DLD1 (cell line): ENCODE measurements around the gene ZSWIM1.
"Not testable (repeated sequence)": the region's sequence is repeated elsewhere in the genome, so short reads cannot be mapped to it uniquely, and the experiment has no call there.

Source experiments
- in situ Hi-C: cut with HindIII; loops from 2 replicates; pipeline ENCODE4 v1.10.0; 2017; ENCODE audit warnings: low sequenced_read_pairs

ZSWIM1 gene

DNA sequence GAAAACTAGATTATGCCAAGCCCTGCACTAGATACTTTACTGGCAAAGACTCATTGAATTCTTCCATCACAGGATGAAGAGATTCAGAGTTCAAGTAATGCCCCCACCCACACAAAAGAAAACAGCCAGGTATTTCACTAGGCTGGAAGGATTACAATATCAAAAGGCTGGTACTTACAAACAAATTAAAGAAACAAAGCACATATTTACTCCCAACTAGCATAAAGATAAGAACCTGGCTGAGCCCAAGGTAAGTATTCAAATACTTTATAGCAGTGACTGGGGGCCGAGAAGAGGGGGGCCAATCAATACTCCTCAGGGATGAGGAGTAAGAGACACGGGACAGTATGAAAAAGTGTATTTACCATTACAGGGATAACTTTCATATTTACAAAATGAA is 27.5 kb upstream of the ZSWIM1 start:
- in situ Hi-C loops: no loop called here

DNA sequence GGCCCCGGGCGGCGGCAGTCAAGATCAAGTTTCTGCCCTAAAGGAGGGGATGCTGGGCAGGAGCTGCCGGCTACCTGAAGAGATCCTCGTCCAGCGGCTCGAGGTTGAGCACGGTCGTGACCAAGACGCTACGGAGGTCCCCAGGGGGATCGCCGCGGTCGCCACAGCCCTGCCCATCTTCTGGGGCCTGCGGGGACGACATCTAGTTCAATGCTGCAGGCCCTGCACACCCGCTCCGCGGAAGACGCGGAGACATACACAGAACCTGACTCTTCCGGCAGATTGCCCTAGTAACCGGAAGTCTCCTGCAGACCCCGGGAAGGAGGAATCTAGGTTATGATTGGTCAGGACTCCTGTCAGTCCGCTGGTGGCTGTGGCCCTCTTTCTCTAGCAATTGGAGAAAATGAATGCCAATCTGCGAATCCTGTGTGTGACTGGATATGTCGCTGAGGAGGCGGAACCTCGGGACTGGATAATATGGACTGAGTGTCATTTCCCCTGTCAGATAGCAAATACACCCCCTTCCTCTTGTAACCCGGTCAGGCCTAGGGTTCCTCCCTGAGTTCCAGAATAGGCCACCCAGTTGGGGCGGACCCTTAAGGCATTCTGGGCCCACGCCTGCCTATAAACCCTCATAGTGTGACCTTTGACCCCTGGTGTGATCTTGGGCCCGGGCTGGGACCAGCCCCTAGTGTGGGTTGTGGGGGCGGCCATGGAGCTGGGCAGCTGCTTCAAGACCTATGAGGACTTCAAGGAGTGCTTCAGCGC is 23.7 kb upstream of the ZSWIM1 start, which contains the start of the genes ACOT8 and ZSWIM3:
ACOT8 (minus strand) TSS at position 279 of the 768 bp plus-strand sequence; CDS start at position 202, 77 bp downstream.
ZSWIM3 (plus strand) TSS at position 501 of the 768 bp plus-strand sequence; CDS start at position 713, 212 bp downstream.
- in situ Hi-C loops: no loop called here

DNA sequence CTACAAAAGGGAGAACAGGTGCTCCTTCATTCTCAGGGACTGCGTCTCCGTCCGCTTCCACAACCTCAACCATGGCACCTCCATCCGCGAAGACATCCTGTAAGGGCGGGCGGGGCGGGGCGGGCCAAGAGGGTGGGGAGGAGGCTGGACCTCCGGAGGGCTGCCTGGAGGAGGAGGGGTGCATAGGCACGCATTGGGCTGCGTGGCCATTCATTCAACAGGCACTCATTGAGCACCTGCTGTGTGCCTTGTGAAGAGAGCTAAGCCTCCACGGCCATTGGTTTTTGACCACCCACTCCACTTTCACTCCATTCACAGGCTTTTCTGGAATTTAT is 23.2 kb upstream of the ZSWIM1 start:
- in situ Hi-C loops: no loop called here

DNA sequence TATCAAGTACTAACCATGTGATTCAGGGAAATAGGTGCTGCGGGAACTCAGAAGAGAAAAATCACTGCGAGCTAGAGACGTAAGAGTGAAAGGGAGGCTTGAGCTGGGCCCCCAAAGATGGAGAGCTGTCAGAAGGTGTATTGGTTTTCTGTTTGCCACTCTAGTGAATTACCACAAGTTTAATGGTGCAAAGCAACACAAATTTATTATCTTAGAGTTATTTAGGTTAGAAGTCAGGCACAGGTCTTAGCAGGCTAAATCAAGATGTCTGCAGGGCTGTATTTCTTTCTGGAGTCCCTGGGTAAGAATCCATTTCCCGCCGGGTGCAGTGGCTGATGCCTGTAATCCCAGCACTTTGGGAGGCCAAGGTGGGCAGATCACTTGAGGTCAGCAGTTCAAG is 21.1 kb upstream of the ZSWIM1 start:
- in situ Hi-C loops: no loop called here

DNA sequence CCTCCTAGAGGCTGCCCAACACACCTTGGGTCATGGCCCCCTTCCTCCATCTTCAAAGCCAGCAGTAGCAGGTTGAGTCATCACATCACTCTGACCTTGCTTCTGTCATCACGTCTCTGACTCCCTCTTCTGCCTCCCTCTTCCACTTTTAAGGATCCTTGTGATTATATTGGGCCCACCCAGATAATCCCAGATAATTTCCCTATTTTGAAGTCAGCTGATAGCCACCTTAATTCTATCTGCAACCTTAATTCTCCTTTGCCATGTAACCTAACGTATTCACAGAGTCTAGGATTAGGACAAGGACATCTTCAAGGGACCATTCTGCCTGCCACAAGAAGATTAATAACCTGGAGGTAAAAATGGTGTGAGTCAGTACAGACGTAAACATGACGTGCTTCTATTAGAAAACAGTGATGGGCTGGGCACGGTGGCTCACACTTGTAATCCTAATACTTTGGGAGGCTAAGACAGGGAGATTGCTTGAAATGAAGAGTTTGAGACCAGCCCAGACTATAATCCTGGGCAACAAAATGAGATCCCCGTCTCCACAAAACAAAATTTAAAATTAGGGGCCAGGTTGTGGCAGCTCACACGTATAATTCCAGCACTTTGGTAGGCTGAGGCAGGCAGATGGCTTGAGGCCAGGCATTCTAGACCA is 20.3 kb upstream of the ZSWIM1 start:
- in situ Hi-C loops: no loop called here

DNA sequence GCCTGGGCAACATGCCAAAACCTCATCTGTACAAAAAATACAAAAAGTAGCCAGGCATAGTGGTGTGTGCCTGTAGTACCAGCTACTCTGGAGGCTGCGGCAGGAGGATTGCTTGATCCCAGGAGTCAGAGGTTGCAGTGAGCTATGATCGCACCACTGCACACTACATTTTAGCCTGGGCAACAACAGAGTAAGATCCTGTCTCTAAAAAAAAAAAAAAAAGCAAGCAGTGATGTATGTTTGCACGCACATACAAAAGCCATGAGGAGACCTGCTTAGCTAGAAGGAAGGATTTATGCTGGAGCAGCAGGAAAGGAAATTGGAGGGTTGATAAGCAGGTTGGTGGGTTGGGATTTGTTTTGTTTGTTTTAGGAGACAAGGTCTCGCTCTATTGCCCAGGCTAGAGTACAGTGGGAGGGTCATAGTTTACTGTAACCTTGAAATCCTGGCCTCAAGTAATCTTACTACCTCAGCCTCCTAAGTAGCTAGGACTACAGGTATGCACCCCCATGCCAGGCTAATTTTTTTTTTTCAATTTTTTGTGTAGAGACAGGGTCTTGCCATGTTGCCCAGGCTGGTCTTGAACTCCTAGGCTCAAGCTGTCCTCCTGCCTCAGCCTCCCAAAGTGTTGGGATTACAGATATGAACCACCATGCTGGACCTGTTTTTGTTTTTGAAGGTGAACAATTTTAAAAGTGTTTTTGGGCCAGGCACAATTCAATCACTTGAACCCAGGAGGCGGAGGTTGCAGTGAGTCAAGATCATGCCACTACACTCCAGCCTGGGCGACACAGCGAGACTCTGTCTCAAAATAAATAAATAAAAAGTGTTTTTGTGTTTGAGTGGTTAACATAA is 19.6 kb upstream of the ZSWIM1 start:
- in situ Hi-C loops: no loop called here

DNA sequence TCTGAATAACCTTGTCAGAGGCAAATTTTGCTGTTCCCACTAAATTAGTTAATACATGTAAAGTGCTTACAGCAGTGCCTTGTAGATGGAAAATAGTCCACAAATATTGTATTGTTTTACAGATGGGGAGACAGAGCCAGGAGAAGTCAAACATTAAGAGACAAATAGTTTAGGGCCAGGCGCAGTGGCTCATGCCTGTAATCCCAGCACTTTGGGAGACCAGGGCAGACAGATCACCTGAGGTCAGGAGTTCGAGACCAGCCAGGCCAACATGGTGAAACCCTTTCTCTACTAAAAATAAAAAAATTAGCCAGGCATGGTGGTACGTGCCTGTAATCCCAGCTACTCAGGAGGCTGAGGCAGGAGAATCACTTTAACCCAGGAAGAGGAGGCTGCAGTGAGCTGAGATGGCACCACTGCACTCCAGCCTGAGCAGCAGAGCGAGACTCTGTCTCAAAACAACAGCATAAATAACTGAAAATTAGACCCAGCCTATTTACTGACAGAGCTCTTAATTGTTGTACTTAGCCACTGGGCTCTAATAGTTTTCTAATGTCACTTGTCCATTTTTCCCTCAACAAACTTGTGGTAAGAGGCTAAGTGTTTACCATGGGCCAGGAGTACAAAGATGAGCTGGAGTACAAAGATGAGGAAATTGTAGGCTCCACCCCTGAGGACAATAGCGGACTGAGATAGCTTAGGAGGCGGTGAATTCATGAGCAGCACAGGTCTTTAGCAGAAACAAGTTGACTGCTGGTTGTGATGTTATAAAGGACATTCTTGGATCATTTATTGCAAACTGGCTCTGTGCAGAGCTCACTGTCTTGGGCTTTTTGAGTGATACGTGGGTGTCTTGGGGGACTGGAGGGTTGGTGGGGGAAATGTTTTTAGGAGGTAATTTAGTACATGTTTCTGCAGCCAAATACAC is 17.2 kb upstream of the ZSWIM1 start:
- in situ Hi-C loops: no loop called here

DNA sequence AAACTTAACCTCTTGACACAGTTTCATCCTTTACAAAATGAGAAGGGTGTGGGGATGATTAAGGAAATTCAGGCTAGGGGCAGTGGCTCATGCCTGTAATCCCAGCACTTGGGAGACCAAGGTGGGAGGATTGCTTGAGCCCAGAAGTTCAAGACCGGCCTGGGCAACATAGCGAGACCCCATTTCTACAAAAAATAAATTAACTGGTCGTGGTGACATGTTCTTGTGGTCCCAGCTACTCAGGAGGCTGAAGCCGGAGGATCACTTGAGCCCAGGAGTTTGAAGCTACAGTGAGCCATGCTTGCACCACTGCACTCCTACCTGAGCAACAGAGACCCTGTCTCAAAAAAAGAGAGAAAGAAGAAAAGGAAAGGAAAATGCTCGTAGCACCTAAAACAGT is 14.6 kb upstream of the ZSWIM1 start:
- in situ Hi-C loops: no loop called here

DNA sequence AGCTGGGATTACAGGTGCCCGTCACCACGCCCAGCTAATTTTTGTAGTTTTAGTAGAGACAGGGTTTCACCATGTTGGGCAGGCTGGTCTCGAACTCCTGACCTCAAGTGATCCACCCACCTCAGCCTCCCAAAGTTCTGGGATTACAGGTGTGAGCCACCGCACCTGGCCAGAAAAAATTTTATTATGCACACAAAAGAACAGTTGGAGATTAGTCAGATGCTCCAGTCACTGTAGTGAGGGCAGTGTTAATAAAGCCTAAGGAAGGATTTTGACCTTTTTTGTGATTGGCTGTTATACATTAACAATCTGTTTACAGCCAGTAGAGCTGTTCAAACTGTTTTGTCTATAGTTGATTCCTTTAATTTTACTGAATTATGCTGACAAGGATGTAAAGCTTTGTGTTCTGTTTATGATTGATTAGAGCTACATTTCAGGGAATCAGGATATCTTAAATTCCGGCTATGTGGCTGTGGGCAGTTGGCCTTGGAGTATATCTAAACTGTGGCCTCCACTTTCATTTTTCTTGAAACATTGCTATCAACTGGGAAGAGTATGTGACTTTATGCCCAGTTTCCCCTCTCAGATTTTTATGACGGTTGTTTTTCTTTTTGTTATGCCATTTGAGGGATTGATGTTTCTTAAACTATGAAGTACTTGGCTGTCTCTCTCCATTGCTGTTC is 13.8 kb upstream of the ZSWIM1 start:
- in situ Hi-C loops: no loop called here

DNA sequence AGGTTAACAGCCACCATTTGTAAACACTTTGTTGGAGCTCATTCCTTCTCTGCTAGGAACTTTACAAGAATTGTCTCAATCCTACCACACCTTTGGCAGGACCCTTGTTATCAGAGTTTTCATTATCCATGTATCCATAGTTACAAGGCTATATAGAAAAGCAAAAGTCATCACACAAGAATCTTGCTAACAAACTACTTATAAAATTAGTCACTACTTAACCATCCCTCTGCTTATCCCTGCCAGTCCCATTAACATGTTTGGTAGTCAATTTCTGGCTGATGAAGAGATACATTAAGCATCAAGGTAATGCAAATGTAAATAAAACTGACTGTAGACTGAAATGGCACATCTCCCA is 13.2 kb upstream of the ZSWIM1 start:
- in situ Hi-C loops: no loop called here

DNA sequence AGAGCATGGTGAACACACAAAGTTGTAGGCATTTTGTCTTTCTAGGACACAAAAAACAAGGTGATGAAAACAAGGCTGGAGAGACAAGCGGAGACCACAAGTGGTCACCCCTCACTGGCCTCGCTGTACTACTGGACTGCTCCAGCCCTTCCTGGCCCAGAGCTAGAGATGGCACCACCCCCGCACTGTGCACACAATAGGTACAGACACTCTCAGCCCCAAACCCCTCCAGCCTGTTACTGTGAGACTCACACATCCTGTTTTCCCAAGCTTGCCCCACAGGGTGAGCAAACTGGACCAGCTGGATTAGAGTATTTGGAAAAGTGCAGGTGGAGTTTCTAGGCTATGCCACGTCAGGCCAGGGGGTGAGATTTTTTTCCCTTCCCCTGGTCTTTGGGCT is 8.4 kb upstream of the ZSWIM1 start:
- in situ Hi-C loops: no loop called here

DNA sequence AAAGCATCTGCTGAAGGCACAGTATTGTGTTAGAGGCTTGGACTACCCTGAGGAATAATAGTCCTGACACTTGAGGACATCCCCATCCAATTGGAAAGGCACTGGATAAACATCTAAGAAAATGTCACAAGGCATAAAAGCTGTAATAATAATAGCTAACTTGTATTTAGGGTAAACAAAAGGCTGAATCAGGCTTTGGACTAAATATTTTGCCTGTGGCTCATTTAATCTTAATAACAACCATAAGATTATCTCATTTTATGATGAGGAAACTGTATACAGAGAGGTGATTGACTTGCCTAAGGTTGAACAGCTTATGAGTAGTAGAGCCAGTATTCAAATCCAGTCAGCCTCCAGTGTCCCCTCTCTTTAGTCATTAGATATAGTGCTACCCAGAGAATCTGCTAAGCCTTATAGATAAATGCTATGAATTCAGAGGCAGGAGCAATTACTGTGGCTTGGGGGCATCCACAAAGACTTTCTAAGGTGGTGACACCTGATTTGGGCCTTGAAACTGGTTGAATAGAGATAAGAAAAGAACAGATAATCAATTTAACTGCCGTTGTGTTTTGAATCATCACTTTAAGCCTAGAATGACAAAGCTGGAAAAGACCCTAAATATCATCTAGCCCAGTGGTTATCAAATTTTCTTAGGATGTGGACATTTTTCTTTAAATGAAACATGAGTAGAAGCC is 7.5 kb upstream of the ZSWIM1 start:
- in situ Hi-C loops: no loop called here

DNA sequence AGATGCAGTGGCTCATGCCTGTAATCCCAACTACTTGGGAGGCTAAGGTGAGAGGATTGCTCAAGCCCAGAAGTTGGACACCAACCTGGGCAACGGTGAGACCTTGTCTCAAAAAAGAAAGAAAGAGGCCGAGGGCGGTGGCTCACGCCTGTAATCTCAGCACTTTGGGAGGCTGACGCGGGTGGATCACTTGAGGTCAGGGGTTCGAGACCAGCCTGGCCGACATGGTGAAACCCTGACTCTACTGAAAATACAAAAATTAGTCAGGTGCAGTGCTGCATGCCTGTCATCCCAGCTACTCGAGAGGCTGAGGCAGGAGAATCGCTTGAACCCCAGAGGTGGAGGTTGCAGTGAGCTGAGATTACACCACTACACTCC is 6.9 kb upstream of the ZSWIM1 start:
- in situ Hi-C loops: not testable (repeated sequence)

DNA sequence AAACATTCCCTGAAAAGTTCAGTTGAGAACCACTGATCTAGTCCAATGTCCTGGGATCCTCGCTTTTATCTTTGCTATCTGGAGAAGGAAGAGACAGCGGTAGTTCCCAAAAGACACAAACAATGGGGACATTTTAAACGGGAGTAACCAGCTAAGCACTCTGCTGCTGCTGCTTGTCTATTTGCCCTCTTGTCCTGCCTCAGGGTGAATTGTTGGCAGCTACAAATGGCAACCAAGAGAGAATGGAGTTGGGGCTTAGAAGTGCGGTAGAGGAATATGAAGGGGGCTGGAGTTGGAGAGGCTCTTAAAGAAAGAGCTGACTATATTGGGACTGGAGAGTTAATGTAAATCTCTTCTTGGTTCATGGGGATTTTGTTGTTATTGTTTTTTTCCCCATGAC is 6.5 kb upstream of the ZSWIM1 start:
- in situ Hi-C loops: no loop called here

DNA sequence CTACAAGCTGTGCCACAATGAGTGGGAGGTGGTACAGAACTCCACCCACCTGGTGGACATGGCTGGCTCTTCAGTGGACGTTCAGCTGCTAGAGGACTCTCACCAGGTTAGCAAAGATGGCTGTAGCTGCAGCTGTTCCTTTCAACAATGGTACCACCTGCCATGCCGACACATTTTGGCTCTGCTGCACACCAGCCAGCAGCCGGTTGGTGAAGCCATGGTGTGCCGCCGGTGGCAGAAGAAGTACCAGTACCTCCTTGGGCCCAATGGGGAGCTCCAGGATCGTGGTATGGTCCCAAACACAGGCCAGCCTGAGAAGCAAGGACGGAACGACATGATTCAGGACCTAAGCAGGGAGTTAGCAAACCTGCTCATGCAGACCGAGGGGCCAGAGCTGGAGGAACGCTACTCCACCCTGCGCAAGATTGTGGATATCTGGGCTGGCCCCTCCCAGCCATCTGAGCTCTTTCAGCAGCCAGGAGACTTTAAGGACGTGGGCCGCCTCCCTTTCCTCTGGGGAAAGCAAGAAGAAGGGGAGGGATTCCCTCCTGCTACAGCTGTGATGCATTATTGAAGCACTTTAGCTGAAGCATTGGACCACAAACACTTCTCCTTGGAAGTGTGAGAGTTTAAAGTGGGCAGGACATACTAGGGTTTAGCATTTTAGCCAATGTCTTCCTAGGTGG is 2.8 kb upstream of the ZSWIM1 start:
- in situ Hi-C loops: no loop called here

DNA sequence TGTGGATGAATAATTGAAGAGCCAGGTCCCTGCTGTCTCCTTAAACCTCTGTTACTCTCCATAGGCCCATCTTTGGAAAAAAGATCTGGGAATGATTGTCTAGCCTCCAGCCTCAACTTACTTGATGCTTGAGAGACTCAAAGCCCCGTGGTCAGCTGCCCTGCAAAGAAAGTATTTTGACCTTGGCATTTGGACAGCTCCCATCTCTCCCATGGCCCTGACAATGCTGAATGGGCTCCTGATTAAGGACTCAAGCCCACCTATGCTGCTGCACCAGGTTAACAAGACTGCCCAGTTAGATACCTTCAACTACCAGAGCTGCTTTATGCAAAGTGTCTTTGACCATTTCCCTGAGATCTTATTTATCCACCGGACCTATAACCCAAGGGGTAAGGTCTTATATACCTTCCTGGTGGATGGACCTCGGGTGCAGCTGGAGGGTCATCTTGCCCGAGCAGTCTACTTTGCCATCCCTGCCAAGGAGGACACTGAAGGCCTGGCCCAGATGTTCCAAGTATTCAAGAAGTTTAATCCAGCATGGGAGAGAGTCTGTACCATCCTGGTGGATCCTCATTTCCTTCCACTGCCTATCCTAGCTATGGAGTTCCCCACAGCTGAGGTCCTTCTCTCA is 1.6 kb downstream of the ZSWIM1 start:
- in situ Hi-C loops: no loop called here

DNA sequence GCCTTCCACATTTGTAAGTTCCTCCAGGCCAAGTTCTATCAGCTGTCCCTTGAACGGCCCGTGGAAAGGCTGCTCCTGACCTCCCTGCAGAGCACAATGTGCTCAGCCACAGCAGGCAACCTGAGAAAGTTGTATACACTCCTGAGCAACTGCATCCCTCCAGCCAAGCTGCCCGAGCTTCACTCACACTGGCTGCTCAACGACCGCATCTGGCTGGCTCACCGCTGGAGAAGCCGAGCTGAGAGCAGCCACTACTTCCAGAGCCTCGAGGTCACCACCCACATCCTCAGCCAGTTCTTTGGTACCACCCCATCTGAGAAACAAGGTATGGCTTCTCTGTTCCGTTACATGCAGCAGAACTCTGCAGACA is 2.1 kb downstream of the ZSWIM1 start:
- in situ Hi-C loops: no loop called here

DNA sequence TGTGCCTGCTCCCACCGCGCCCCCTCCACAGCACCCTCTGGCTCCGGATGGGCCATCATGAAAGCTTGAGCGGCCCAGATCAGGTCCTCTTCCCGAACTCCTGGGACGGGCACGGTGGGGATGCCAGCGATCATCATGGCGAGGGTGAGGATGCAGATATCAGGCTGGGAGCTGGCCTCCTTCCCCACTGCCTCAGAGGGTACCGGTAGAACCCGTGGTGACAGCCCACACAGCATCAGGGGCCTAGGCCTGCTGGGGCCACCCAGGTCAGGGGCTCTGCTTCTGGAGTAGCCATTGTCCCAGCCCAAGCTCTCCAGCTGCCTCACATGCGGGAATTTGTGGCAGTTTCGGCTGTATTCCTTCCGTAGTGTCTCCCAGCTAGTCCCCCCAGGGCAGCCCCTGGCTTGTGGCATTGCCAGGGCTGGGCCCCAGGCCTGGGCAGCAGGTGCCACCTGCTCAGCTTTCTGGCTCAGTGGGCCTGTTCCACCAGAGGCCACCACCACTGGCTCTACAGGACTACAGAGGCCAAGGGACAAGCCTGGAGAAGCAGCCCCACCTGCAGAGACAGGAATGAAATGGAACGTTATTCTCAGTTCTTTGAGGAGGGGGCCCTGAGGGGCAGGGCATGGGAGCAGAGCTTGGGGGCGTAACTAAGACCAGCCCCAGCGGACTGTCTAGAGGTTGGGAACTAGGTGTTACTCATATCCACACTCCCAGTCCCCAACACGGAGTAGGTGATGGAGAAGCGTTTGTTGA is 5.7 kb downstream of the ZSWIM1 start:
- in situ Hi-C loops: no loop called here
